LNCaP clone FGC (cell line): Measurements from ENCODE around the gene CSRP1.

ENCODE experiments used
- DNase-seq: peaks from one replicate; pipeline ENCODE4 v3.0.0-alpha.2; 2011; ENCODE audit warnings: low read depth
- H3K4me3 ChIP-seq: 2 replicates; pipeline ENCODE4 v1.5.1; 2011; ENCODE audit warnings: mild to moderate bottlenecking, low read depth, low read length, control low read depth
- TF ChIP-seq, protein P1 (sequence below): IDR thresholded peaks from 2 replicates; pipeline ENCODE4 v1.5.1; 2012; ENCODE audit warnings: mild to moderate bottlenecking; ENCODE audit not compliant: control insufficient read depth, insufficient read depth; ENCODE audit errors: extremely low read depth

CSRP1 gene

DNA sequence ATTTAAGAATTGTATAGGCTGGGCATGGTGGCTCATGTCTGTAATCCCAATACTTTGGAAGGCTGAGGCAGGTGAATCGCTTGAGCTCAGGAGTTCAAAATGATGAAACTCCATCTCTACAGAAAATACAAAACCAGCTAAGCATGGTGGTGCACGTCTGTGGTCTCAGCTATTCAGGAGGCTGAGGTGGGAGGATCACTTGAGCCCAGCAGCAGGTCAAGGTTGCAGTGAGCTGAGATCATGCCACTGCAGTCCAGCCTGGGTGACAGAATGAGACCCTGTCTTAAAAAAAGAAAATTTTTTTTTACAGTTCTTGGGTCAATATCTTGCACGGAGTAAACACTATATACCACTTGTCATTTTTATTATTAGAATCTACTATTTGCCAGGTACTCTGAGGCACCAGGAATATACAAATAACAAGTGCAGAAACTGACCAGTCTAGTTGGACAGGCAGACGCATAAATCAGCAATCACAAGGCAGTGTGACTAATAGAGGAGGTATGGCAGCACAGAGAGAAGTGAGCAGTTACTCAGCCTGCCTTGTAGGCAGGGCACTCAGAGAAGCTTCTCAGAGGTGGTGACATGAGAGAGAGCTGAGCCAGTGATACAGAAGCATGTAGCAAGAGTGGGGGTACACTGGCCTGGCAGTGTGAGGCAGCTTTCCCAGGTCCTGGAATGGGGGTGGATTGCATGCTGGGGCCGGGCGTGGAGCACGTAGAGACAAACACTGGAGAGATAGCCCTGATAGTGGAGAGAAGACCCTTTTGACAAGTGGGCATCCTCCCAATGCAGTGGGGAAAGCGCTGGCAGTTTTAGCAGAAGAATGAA is 45.9 kb downstream of the CSRP1 start:
- DNase-seq, result peak; percentile 98
- H3K4me3 ChIP-seq, result peak overlapping the region; percentile 17; the same call in 1 of the 2 replicates
- TF ChIP-seq, protein P1, sequence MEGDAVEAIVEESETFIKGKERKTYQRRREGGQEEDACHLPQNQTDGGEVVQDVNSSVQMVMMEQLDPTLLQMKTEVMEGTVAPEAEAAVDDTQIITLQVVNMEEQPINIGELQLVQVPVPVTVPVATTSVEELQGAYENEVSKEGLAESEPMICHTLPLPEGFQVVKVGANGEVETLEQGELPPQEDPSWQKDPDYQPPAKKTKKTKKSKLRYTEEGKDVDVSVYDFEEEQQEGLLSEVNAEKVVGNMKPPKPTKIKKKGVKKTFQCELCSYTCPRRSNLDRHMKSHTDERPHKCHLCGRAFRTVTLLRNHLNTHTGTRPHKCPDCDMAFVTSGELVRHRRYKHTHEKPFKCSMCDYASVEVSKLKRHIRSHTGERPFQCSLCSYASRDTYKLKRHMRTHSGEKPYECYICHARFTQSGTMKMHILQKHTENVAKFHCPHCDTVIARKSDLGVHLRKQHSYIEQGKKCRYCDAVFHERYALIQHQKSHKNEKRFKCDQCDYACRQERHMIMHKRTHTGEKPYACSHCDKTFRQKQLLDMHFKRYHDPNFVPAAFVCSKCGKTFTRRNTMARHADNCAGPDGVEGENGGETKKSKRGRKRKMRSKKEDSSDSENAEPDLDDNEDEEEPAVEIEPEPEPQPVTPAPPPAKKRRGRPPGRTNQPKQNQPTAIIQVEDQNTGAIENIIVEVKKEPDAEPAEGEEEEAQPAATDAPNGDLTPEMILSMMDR, result no peak

DNA sequence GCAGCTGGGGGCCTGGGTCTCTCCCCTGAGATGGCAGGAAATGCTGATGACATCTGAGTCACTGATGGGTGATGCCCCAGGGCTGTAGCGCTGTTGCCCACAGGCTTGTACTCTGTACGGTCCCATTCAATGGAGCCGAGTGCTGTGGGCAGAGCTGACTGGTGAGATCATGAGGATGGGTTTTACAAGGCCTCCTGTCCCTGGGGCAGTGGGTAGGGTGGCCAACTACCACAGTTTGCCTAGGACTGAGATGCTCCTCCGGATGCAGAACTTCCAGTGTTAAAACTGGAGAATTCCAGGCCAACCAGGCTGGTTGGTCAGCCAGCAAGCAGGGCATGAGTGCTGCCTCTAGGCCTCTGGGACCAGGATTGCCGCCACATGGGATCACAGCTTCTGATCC is 47.1 kb downstream of the CSRP1 start:
- no peak for DNase-seq
- TF ChIP-seq, protein P1, result no peak
- no peak overlapping the region for H3K4me3 ChIP-seq

DNA sequence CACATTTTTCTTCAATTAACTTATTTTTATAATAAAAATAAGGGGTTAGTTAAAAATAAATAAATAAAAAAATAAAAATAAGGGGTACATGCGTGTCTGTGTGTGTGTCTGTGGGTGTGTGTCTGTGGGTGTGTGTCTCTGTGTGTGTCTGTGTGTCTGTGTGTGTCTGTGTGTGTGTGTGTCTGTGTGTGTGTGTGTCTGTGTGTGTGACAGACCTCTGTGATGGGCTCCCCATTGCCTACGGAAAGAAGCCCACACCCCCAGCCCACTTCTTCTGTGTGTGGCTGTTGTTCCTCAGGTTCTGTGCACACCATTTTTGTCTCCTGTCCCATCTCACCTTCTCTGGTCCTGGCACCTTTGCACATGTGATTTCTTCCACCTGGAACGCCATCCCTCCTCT is 47.9 kb downstream of the CSRP1 start:
- DNase-seq, result no peak
- H3K4me3 ChIP-seq, result no peak overlapping the region
- TF ChIP-seq, protein P1, result no peak

DNA sequence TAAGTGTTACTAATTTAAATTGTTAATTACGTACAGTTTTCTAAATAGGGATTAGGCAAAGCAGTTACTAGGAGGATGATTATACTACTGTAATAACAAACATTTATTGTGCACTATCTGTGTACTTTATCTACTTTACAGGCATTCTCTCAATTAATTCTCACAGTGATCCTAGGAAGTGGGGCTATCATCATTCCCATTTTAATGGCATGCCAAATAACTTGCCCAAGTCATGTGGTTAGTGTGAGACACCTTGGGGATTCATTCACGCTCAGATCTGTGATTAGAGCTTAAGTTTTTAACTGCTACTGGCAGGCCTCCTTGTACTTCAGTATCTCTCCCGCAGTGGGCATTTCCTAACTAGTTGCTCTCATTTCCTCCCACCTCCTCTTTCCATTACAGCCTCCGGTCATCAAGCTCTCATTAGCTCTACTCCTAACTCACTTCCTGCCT is 49.4 kb downstream of the CSRP1 start:
- no peak overlapping the region for H3K4me3 ChIP-seq
- TF ChIP-seq, protein P1, result no peak
- DNase-seq, result peak; percentile 63

DNA sequence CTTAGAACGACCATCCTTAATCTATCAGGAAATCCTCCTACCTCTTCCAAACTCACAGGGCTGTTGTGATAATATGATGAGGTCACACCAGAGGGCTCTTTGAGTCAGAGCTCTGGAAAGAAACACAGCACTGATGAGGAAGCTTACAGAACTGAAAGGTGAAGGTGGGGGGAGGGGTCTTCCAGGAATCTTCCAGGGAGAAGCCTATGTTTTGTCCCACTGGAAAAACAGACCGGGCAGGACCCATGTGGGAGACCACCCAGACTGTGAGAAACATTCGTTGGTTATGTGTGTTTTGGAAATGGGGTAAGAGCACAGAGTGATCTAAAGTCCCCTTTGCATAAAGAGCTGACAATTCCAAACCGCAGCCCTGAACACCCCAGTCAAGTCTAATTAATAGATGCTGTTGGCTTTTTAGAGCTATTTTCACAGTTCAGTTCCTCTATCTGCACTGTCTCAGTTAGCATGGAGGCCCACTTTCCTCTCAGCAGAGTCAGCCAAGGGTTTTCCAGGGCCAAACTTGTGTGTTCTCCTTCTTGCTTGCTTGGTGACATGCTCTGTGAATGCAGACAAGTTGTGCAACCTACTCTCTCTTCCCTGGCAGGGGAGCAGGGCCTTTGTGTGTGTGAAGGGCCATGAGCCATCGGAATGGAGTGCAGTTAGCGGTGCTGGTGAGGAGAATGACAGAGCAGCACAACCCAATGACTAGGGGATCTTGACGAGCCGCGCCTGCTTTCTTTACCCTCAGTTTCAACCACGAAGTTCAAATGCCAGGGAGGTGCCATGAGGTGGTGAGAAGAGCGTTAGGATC is 50.2 kb downstream of the CSRP1 start:
- TF ChIP-seq, protein P1, result no peak
- DNase-seq, result no peak
- H3K4me3 ChIP-seq, result no peak overlapping the region

DNA sequence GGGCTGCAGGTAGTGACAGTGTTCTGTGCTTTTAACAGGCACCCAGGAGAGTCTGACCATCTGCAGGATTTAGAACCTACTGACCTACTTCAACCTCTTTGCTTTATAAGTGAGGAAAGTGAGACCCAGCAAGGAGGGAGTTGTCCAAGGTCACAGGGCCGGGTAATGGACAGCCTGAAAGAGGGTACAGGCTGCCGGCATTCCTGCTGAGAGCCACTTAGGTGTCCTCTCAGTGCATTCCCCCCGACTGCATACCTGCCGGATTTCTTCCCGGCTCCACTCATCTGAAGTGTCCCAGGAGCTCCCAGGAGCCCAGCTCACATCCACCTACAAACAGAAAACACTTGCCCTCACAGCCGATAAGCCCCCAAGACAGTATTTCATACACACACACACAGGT is 51.8 kb downstream of the CSRP1 start:
- TF ChIP-seq, protein P1, result no peak
- H3K4me3 ChIP-seq, result no peak overlapping the region
- DNase-seq, result no peak
